ENCODE results near the gene TTLL9. TPM values are rescaled to one million over a fixed set of nuclear protein-coding genes. Genes with fewer than 3 reads are reported as not detected.

TTLL9 gene
- total and polyA plus RNA-seq, 10 of the 15 experiments (the other 5 are each of a cell fraction or from before 2014, with no cell fraction given), result 0.03 to 0.77 (median 0.11) TPM; not detected in 2

- TF ChIP-seq ZBTB11 (CRISPR knock-in tag; IDR thresholded peaks at IDR 0.05) (no peak), BCL11A (IDR thresholded peaks at IDR 0.05; ENCODE audit: low read depth, low read length) (no peak), SUZ12 (IDR thresholded peaks at IDR 0.05; ENCODE audit: unreplicated experiment) (no peak), SMAD5 (IDR thresholded peaks at IDR 0.05; ENCODE audit: low read depth) (no peak), PAX8 (IDR thresholded peaks at IDR 0.05) (no peak)
Measured at GRCh38 chr20:31981784-31982183, 111.3 kb downstream of the TTLL9 start (continued).

- POLR2A ChIA-PET, result no interaction called here
- no peak overlapping the region for H2AFZ ChIP-seq (ENCODE audit: control insufficient read depth, low read depth, low read length)
- no peaks in the 10 kb centered on the region; a peak in 1 of 4 replicates for H3K27me3 ChIP-seq (replicated peaks in 1 of 2; ENCODE audit: control insufficient read depth in 2 of 2, insufficient read depth in 2 of 2, low read length in 1 of 2)
- intact Hi-C loops (cut with micrococcal nuclease; ENCODE audit: unreplicated experiment) (no loop called here), in situ Hi-C loops (cut with MboI) (no loop called here)
- SMC1A ChIA-PET (ENCODE audit: uncharacterized antibody, unreplicated experiment), result no interaction called here
- no peak for ATAC-seq
- H4K20me1 ChIP-seq (ENCODE audit: control insufficient read depth, insufficient read depth), result no peaks in the 10 kb centered on the region
- DNase-seq (ENCODE audit: low read depth, low spot score), result no peak
- no peak overlapping the region for H3K27ac ChIP-seq (ENCODE audit: control insufficient read depth, insufficient read depth)
- no peak overlapping the region for H3K4me3 ChIP-seq
- no peak overlapping the region for H3K9ac ChIP-seq (ENCODE audit: control insufficient read depth, insufficient read depth, low read length)
- no TSS peak for BruUV-seq (replicated peaks)
- CTCF ChIA-PET, result no interaction called here
- H3K79me2 ChIP-seq (ENCODE audit: control insufficient read depth, insufficient read depth, low read length), result no peaks in the 10 kb centered on the region
- no peaks in the 10 kb centered on the region for H3K4me1 ChIP-seq (ENCODE audit: control insufficient read depth, insufficient read depth, low read length)
- H3K4me2 ChIP-seq (ENCODE audit: control insufficient read depth, insufficient read depth), result no peak overlapping the region
- WGBS (ENCODE audit: insufficient coverage, insufficient replicate concordance, low lambda C conversion rate, missing lambda C conversion rate), result 2% methylated on average over 6 of the region's 6 CpGs
- no peak for FAIRE-seq
- H3K36me3 ChIP-seq (ENCODE audit: control insufficient read depth in 2 of 2, insufficient read depth in 2 of 2, low read length in 1 of 2), result no peaks in the 10 kb centered on the region
- H3K9me3 ChIP-seq (replicated peaks; ENCODE audit: control insufficient read depth, insufficient read depth, low read length), result no peaks in the 10 kb centered on the region
- RAD21 ChIA-PET (ENCODE audit: unreplicated experiment), result interaction anchor here (1.1 kb wide), 1 partner anchor 132 kb away, joined by 3 read pairs; no protein-coding TSS in a partner anchor
- TF ChIP-seq, protein P1, sequence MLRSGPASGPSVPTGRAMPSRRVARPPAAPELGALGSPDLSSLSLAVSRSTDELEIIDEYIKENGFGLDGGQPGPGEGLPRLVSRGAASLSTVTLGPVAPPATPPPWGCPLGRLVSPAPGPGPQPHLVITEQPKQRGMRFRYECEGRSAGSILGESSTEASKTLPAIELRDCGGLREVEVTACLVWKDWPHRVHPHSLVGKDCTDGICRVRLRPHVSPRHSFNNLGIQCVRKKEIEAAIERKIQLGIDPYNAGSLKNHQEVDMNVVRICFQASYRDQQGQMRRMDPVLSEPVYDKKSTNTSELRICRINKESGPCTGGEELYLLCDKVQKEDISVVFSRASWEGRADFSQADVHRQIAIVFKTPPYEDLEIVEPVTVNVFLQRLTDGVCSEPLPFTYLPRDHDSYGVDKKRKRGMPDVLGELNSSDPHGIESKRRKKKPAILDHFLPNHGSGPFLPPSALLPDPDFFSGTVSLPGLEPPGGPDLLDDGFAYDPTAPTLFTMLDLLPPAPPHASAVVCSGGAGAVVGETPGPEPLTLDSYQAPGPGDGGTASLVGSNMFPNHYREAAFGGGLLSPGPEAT (IDR thresholded peaks at IDR 0.05; ENCODE audit: low read depth), result no peak
- TF ChIP-seq CREB1 (IDR thresholded peaks at IDR 0.05; ENCODE audit: low read depth) (no peak), SIN3A (IDR thresholded peaks at IDR 0.05; ENCODE audit: low read depth, low read length) (no peak), HCFC1 (IDR thresholded peaks at IDR 0.05; ENCODE audit: low read length) (no peak), NFYA (IDR thresholded peaks at IDR 0.05; ENCODE audit: borderline replicate concordance, low read depth, low read length) (no peak), NBN (IDR thresholded peaks at IDR 0.05) (no peak), POLR2AphosphoS5 (IDR thresholded peaks at IDR 0.05; ENCODE audit: low read length) (no peak), ETV6 (conservative IDR thresholded peaks at IDR 0.05 in 1 of 2, IDR thresholded peaks at IDR 0.05 in 1 of 2; ENCODE audit: borderline replicate concordance in 1 of 2, low read depth in 1 of 2) (no peak), JUNB (IDR thresholded peaks at IDR 0.05) (no peak)
- TF ChIP-seq, protein P2, sequence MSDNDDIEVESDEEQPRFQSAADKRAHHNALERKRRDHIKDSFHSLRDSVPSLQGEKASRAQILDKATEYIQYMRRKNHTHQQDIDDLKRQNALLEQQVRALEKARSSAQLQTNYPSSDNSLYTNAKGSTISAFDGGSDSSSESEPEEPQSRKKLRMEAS (IDR thresholded peaks at IDR 0.05; ENCODE audit: low read depth, low read length), result no peak
Measured at GRCh38 chr20:31984981-31985471, 114.6 kb downstream of the TTLL9 start.
